Skeletal muscle cell (primary cell): ENCODE measurements around the gene SIKE1.
"Not testable (repeated sequence)": the region's sequence is repeated elsewhere in the genome, so short reads cannot be mapped to it uniquely, and the experiment has no call there.

Experiments
- DNase-seq: peaks from one replicate; pipeline ENCODE4 v3.0.0-alpha.2; 2010; ENCODE audit warnings: low read depth
- H3K4me3 ChIP-seq: 2 replicates; pipeline ENCODE4 v1.5.1; 2011; ENCODE audit warnings: low read depth, mild to moderate bottlenecking, control low read depth, low read length, moderate library complexity

The SIKE1 gene

GRCh38 chr1:114756009-114756892 is 24.2 kb downstream of the SIKE1 start:
- H3K4me3 ChIP-seq: peak overlapping the region; percentile 93
- DNase-seq: no peak

- DNase-seq: no peak
- H3K4me3 ChIP-seq: peak overlapping the region; percentile 93
These were observed 25.2 kb downstream of the SIKE1 start for GRCh38 chr1:114755006-114755931.

- DNase-seq, H3K4me3 ChIP-seq: not testable (repeated sequence)
These were observed 26.8 kb downstream of the SIKE1 start for GRCh38 chr1:114753702-114754101.

GRCh38 chr1:114753143-114753542 is 27.3 kb downstream of the SIKE1 start:
- no peak for DNase-seq

GRCh38 chr1:114750780-114751179 is 29.7 kb downstream of the SIKE1 start:
- peak; percentile 13 for DNase-seq
- H3K4me3 ChIP-seq: no peak overlapping the region

More at GRCh38 chr1:114753143-114753542, 27.3 kb downstream of the SIKE1 start:
- H3K4me3 ChIP-seq: no peak overlapping the region

GRCh38 chr1:114749835-114750234 is 30.6 kb downstream of the SIKE1 start:
- DNase-seq: no peak

GRCh38 chr1:114746450-114747121 is 33.9 kb downstream of the SIKE1 start:
- no peak overlapping the region for H3K4me3 ChIP-seq
- DNase-seq: no peak

More at GRCh38 chr1:114749835-114750234, 30.6 kb downstream of the SIKE1 start:
- H3K4me3 ChIP-seq: no peak overlapping the region

GRCh38 chr1:114745291-114745690 is 35.2 kb downstream of the SIKE1 start:
- DNase-seq: no peak
- no peak overlapping the region for H3K4me3 ChIP-seq

GRCh38 chr1:114741963-114742746 is 38.3 kb downstream of the SIKE1 start:
- no peak overlapping the region for H3K4me3 ChIP-seq
- no peak for DNase-seq

- no peak overlapping the region for H3K4me3 ChIP-seq
- DNase-seq: no peak
These were observed 40.2 kb downstream of the SIKE1 start for GRCh38 chr1:114740331-114740730.

- no peak overlapping the region for H3K4me3 ChIP-seq
- no peak for DNase-seq
These were observed 43.1 kb downstream of the SIKE1 start for GRCh38 chr1:114737314-114737849.

GRCh38 chr1:114735479-114735878 is 45.0 kb downstream of the SIKE1 start:
- no peak overlapping the region for H3K4me3 ChIP-seq
- no peak for DNase-seq

- DNase-seq: no peak
- no peak overlapping the region for H3K4me3 ChIP-seq
These were observed 50.7 kb downstream of the SIKE1 start for GRCh38 chr1:114729782-114730181.

GRCh38 chr1:114728553-114728952 is 51.9 kb downstream of the SIKE1 start:
- DNase-seq: no peak
- H3K4me3 ChIP-seq: no peak overlapping the region

- no peak for DNase-seq
These were observed 55.3 kb downstream of the SIKE1 start for GRCh38 chr1:114725230-114725629.

GRCh38 chr1:114723915-114724314 is 56.6 kb downstream of the SIKE1 start:
- no peak overlapping the region for H3K4me3 ChIP-seq
- no peak for DNase-seq

More at GRCh38 chr1:114725230-114725629, 55.3 kb downstream of the SIKE1 start:
- H3K4me3 ChIP-seq: no peak overlapping the region

- H3K4me3 ChIP-seq: no peak overlapping the region
- DNase-seq: no peak
These were observed 57.0 kb downstream of the SIKE1 start for GRCh38 chr1:114723457-114723856.

- DNase-seq: no peak
- H3K4me3 ChIP-seq: no peak overlapping the region
These were observed 60.0 kb downstream of the SIKE1 start for GRCh38 chr1:114720492-114720891.
